DOHH2 (cell line): ENCODE measurements around the gene FOLR3.

Experiments
- H3F3A ChIP-seq: fragments of 200-600 bp; sonication (generic), shearing (Covaris generic); 2 replicates; pipeline ENCODE4 v1.6.0; 2016; ENCODE audit warnings: antibody characterized with exemption, mild to moderate bottlenecking; ENCODE audit not compliant: control insufficient read depth, insufficient read depth
- H3K27ac ChIP-seq: fragments of 200-600 bp; sonication (generic); 2 replicates; pipeline ENCODE4 v1.5.1; 2014; ENCODE audit warnings: low read depth, mild to moderate bottlenecking, low read length, moderate library complexity
- H3K27me3 ChIP-seq: fragments of 200-600 bp; sonication (generic); 2 replicates; pipeline ENCODE4 v1.6.1; 2014; ENCODE audit warnings: mild to moderate bottlenecking, low read length, mixed read lengths; ENCODE audit not compliant: control insufficient read depth
- H3K36me3 ChIP-seq: fragments of 200-600 bp; sonication (generic); 2 replicates; pipeline ENCODE4 v1.6.1; 2014; ENCODE audit warnings: mild to moderate bottlenecking, low read length, moderate library complexity, mixed read lengths; ENCODE audit not compliant: control insufficient read depth
- H3K4me1 ChIP-seq: fragments of 200-600 bp; sonication (generic); 2 replicates; pipeline ENCODE4 v1.6.1; 2014; ENCODE audit warnings: mild to moderate bottlenecking, low read length, mixed read lengths; ENCODE audit not compliant: control insufficient read depth
- H3K4me2 ChIP-seq: fragments of 200-600 bp; sonication (generic); 2 replicates; pipeline ENCODE4 v1.6.0; 2014; ENCODE audit warnings: mild to moderate bottlenecking, low read length, moderate library complexity
- H3K4me3 ChIP-seq: fragments of 200-600 bp; sonication (generic); 2 replicates; pipeline ENCODE4 v1.5.1; 2014; ENCODE audit warnings: mild to moderate bottlenecking, low read length, mixed read lengths
- H3K79me2 ChIP-seq: fragments of 200-600 bp; sonication (generic); 2 replicates; pipeline ENCODE4 v1.6.1; 2014; ENCODE audit warnings: mild to moderate bottlenecking, low read length, mixed read lengths; ENCODE audit not compliant: control insufficient read depth
- H3K9me2 ChIP-seq: fragments of 200-600 bp; sonication (generic); replicated peaks from 2 replicates; pipeline ENCODE4 v1.6.1; 2014; ENCODE audit warnings: mild to moderate bottlenecking, low read length, mixed read lengths; ENCODE audit not compliant: control insufficient read depth
- H3K9me3 ChIP-seq: fragments of 200-600 bp; sonication (generic); 2 replicates; pipeline ENCODE4 v1.6.1; 2014; ENCODE audit warnings: antibody characterized with exemption, low read length, mixed read lengths; ENCODE audit not compliant: control insufficient read depth, insufficient read depth
- H4K20me1 ChIP-seq: fragments of 200-600 bp; sonication (generic); 2 replicates; pipeline ENCODE4 v1.6.0; 2014; ENCODE audit warnings: low read depth, mild to moderate bottlenecking, antibody characterized with exemption, low read length, moderate library complexity; ENCODE audit not compliant: control insufficient read depth, insufficient read depth
- EZH2phosphoT487 ChIP-seq: fragments of 200-600 bp; sonication (generic); IDR thresholded peaks from 2 replicates; pipeline ENCODE4 v1.6.1; 2017; ENCODE audit warnings: borderline replicate concordance, mild to moderate bottlenecking, antibody characterized with exemption, low read length, moderate library complexity, mixed read lengths
- TF ChIP-seq, protein P1 (sequence below): fragments of 200-600 bp; sonication (generic); IDR thresholded peaks from one replicate; pipeline ENCODE4 v1.5.1; 2014; ENCODE audit warnings: antibody characterized with exemption, mild to moderate bottlenecking, low read depth, low read length; ENCODE audit not compliant: poor library complexity, severe bottlenecking

FOLR3 gene

GRCh38 chr11:72116019-72116755 lies 19.3 kb upstream of the FOLR3 start:
- no peak for TF ChIP-seq EZH2phosphoT487
- TF ChIP-seq, protein P1, sequence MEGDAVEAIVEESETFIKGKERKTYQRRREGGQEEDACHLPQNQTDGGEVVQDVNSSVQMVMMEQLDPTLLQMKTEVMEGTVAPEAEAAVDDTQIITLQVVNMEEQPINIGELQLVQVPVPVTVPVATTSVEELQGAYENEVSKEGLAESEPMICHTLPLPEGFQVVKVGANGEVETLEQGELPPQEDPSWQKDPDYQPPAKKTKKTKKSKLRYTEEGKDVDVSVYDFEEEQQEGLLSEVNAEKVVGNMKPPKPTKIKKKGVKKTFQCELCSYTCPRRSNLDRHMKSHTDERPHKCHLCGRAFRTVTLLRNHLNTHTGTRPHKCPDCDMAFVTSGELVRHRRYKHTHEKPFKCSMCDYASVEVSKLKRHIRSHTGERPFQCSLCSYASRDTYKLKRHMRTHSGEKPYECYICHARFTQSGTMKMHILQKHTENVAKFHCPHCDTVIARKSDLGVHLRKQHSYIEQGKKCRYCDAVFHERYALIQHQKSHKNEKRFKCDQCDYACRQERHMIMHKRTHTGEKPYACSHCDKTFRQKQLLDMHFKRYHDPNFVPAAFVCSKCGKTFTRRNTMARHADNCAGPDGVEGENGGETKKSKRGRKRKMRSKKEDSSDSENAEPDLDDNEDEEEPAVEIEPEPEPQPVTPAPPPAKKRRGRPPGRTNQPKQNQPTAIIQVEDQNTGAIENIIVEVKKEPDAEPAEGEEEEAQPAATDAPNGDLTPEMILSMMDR, result no peak
- no peaks in the 10 kb centered on the region for H3K27me3 ChIP-seq
- H3K9me3 ChIP-seq, result no peaks in the 10 kb centered on the region
- peaks cover 16% of the 10 kb centered on the region for H3K4me1 ChIP-seq
- H4K20me1 ChIP-seq, result no peaks in the 10 kb centered on the region
- H3K27ac ChIP-seq, result no peak overlapping the region
- no peaks in the 10 kb centered on the region; the same call in 1 of the 2 replicates for H3K36me3 ChIP-seq
- no peaks in the 10 kb centered on the region for H3F3A ChIP-seq
- no peak overlapping the region for H3K4me2 ChIP-seq
- no peak overlapping the region for H3K4me3 ChIP-seq
- H3K79me2 ChIP-seq, result peaks cover 6% of the 10 kb centered on the region
- 0 out of 2 replicates have a peak, but pooled peaks cover 3% of the 10 kb centered on the region for H3K9me2 ChIP-seq

GRCh38 chr11:72119198-72119597 lies 16.3 kb upstream of the FOLR3 start:
- Histone ChIP-seq H3K36me3 (no peaks in the 10 kb centered on the region), H3K79me2 (no peaks in the 10 kb centered on the region), H3K4me1 (no peaks in the 10 kb centered on the region), H4K20me1 (no peaks in the 10 kb centered on the region), H3K4me2 (no peak overlapping the region), H3K27me3 (no peaks in the 10 kb centered on the region), H3F3A (no peaks in the 10 kb centered on the region), H3K4me3 (no peak overlapping the region), H3K9me2 (no peaks in the 10 kb centered on the region), H3K9me3 (peaks cover 2% of the 10 kb centered on the region; the same call in 1 of the 2 replicates), H3K27ac (no peak overlapping the region)
- no peak for TF ChIP-seq EZH2phosphoT487
- TF ChIP-seq, protein P1, result no peak

DNA sequence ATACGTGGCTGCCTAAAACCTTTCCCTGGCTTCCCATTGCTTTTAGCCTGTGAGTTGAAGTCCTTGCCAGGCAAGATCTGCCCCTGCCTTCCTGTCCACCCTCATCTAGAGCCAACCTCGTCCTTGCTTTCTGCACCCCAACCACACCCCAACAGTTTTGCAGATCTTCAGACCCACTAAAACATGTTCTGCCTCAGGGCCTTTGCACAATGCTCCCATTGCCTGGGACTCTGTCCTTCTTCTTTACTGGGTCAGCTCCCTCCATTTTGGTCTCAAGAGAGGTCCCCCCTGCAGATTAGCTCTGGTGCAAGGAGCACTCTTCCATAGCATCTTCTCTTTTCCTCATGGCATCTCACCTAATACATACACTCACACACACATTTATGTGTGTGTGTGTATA lies 14.6 kb upstream of the FOLR3 start:
- Histone ChIP-seq H4K20me1 (no peaks in the 10 kb centered on the region), H3K4me2 (no peak overlapping the region), H3K27me3 (no peaks in the 10 kb centered on the region), H3K4me3 (no peak overlapping the region), H3K27ac (no peak overlapping the region), H3K9me3 (peaks cover 14% of the 10 kb centered on the region), H3K36me3 (no peaks in the 10 kb centered on the region), H3K9me2 (no peaks in the 10 kb centered on the region), H3K4me1 (no peaks in the 10 kb centered on the region), H3F3A (no peaks in the 10 kb centered on the region), H3K79me2 (no peaks in the 10 kb centered on the region)
- TF ChIP-seq, protein P1, result no peak
- no peak for TF ChIP-seq EZH2phosphoT487
